K562 (cell line): ENCODE results near the gene RPS19. TPM values are rescaled to one million over a fixed set of nuclear protein-coding genes. Genes with fewer than 3 reads are reported as not detected.

Experiments used
- ATAC-seq: fragments of 200-7000 bp; cut with Tn5 transposase; 3 replicates; pipeline ENCODE4 v1.9.1; 2020; ENCODE audit warnings: moderate library complexity
- BruUV-seq: library from RNA; stranded (reverse); fragments of 400-500 nt; replicated peaks from 2 replicates; lab custom pipeline; 2021; lab: Mats Ljungman, UMichigan
- CTCF ChIA-PET: fragments of 300-600 bp; formaldehyde crosslinking; extraction: SDS; loops from one replicate; lab custom pipeline; 2021; ENCODE audit warnings: low intra/inter-chr PET ratio; lab: Yijun Ruan, JAX
- POLR2A ChIA-PET: fragments of 300-600, 350-650 bp; sonication (Branson Sonifier 250); formaldehyde crosslinking; extraction: SDS; loops from one replicate; lab custom pipeline; 2021; ENCODE audit warnings: antibody characterized with exemption, inconsistent platforms; lab: Yijun Ruan, JAX
- DNase-seq, 4 experiments: peaks; one replicate each; pipeline versions ENCODE4 v3.0.0 to v3.0.0-alpha.2; 2011 to 2018; ENCODE audit warnings: low spot score in 3 of 4, mixed read lengths in 3 of 4; ENCODE audit errors: extremely low read depth in 1 of 4
- FAIRE-seq: peaks from 2 replicates; lab custom pipeline; 2011; peaks lifted over from hg19 to GRCh38; lab: Jason Lieb, UNC
- H2AFZ ChIP-seq: 2 replicates; pipeline ENCODE4 v1.6.0; 2011; ENCODE audit warnings: low read depth, low read length, control low read depth, inconsistent platforms
- H3K27ac ChIP-seq: fragments of 200-600 bp; 3 replicates; pipeline ENCODE4 v1.8.0; 2011; ENCODE audit warnings: low read depth, mild to moderate bottlenecking, control low read depth, inconsistent platforms, low read length, moderate library complexity, mixed read lengths; ENCODE audit errors: extremely low read depth
- H3K27me3 ChIP-seq, 2 experiments: fragments of 300-600 bp in 1 of 2; 2 replicates in 1 of 2; 3 replicates in 1 of 2; pipeline versions ENCODE4 v1.6.0 to v1.8.0; 2011; ENCODE audit warnings: inconsistent platforms in 2 of 2, low read length in 2 of 2, mild to moderate bottlenecking in 1 of 2, mixed read lengths in 1 of 2, moderate library complexity in 1 of 2; ENCODE audit not compliant: control insufficient read depth in 2 of 2, insufficient read depth in 2 of 2
- H3K36me3 ChIP-seq: fragments of 300-600 bp; 3 replicates; pipeline ENCODE4 v1.8.0; 2011; ENCODE audit warnings: mild to moderate bottlenecking, low read length, inconsistent platforms; ENCODE audit not compliant: control insufficient read depth, insufficient read depth
- H3K4me1 ChIP-seq, 2 experiments: fragments of 200-600 bp in 1 of 2; replicated peaks in 1 of 2; 2 replicates in 1 of 2; 3 replicates in 1 of 2; pipeline versions ENCODE4 v1.5.1 to v1.8.0; 2011; ENCODE audit warnings: inconsistent platforms in 2 of 2, low read length in 2 of 2, mild to moderate bottlenecking in 1 of 2, mixed read lengths in 1 of 2, moderate library complexity in 1 of 2; ENCODE audit not compliant: control insufficient read depth in 2 of 2, insufficient read depth in 2 of 2
- H3K4me2 ChIP-seq: 2 replicates; pipeline ENCODE4 v1.6.1; 2011; ENCODE audit warnings: low read length, control low read depth, inconsistent platforms, mixed read lengths; ENCODE audit not compliant: insufficient read depth
- H3K4me3 ChIP-seq: fragments of 200-600 bp; sonication (generic), shearing (Covaris generic); 2 replicates; pipeline ENCODE4 v1.5.1; 2016; ENCODE audit warnings: control low read depth, inconsistent platforms
- H3K79me2 ChIP-seq: fragments of 200-600 bp; 3 replicates; pipeline ENCODE4 v1.8.0; 2011; ENCODE audit warnings: low read length, inconsistent platforms; ENCODE audit not compliant: control insufficient read depth, insufficient read depth
- H3K9ac ChIP-seq, 2 experiments: 2 replicates each; pipeline versions ENCODE4 v1.6.0 to v1.6.1; 2011; ENCODE audit warnings: low read depth in 2 of 2, low read length in 2 of 2, control low read depth in 1 of 2, inconsistent platforms in 1 of 2, mild to moderate bottlenecking in 1 of 2, mixed read lengths in 1 of 2; ENCODE audit not compliant: insufficient read depth in 1 of 2
- H3K9me1 ChIP-seq: one replicate; pipeline ENCODE4 v1.6.0; 2011; ENCODE audit warnings: inconsistent platforms, mild to moderate bottlenecking, low read length, moderate library complexity; ENCODE audit not compliant: control insufficient read depth, insufficient read depth
- H3K9me3 ChIP-seq: replicated peaks from 2 replicates; pipeline ENCODE4 v1.5.1; 2011; ENCODE audit warnings: low read depth, low read length, inconsistent platforms; ENCODE audit not compliant: control insufficient read depth, insufficient read depth
- H4K20me1 ChIP-seq: replicated peaks from 2 replicates; pipeline ENCODE4 v1.6.1; 2011; ENCODE audit warnings: low read length, inconsistent platforms, mixed read lengths; ENCODE audit not compliant: control insufficient read depth, insufficient read depth
- EHMT2 ChIP-seq: fragments of 450-650 bp; IDR thresholded peaks from 2 replicates; pipeline ENCODE4 v1.6.1; 2018; ENCODE audit warnings: antibody characterized with exemption
- PURB ChIP-seq: sonication (generic); formaldehyde crosslinking; IDR thresholded peaks from 2 replicates; pipeline ENCODE4 v1.9.0; 2021; ENCODE audit warnings: low read depth, mild to moderate bottlenecking, missing genetic modification reagents
- SPI1 ChIP-seq: IDR thresholded peaks from 2 replicates; pipeline ENCODE4 v1.6.1; 2011; ENCODE audit warnings: low read depth, low read length, control low read depth, borderline replicate concordance
- ZNF217 ChIP-seq: sonication (generic); formaldehyde crosslinking; IDR thresholded peaks from 2 replicates; pipeline ENCODE4 v1.8.0; 2022; ENCODE audit warnings: mild to moderate bottlenecking, missing genetic modification reagents
- WGBS: fragments of 100-300 bp; shearing (Covaris generic); methylation state at CpG from one replicate; pipeline ENCODE4 v1.1.6; 2016; ENCODE audit warnings: low coverage, mixed read lengths; ENCODE audit not compliant: insufficient coverage; ENCODE audit errors: missing lambda C conversion rate; 5-methylcytosine and 5-hydroxymethylcytosine counted together
- in situ Hi-C: fragments of 300-500 bp; cut with MboI; formaldehyde crosslinking; loops from 4 replicates; pipeline ENCODE4 v1.15.0; 2018; ENCODE audit warnings: inconsistent platforms, mixed read lengths
- intact Hi-C: fragments of 100-400 bp; cut with micrococcal nuclease; formaldehyde crosslinking; loops from 2 replicates; pipeline ENCODE4 v1.14.2; 2022
- polyA plus RNA-seq, 8 experiments: library from polyadenylated mRNA; depleted of rRNA in 4 of 8; stranded (reverse) in 5 of 8; unstranded in 3 of 8; fragments of >200 nt; fragmentation: Nextera tagmentation in 2 of 8; fragmentation: Illumina TruSeq in 1 of 8; extraction: Ambion mirVana in 2 of 8; extraction: Trizol in 1 of 8; gene quantifications; 2 replicates each; pipeline versions ENCODE4 v1.2.1 to v1.2.3, GENCODE V29; 2011 to 2014; ENCODE audit warnings: inconsistent platforms in 1 of 8, missing spikeins in 1 of 8
- total RNA-seq, 7 experiments: library from RNA; depleted of rRNA in 6 of 7; stranded (reverse); fragments of >200 nt in 6 of 7; fragmentation: Illumina TruSeq in 2 of 7; extraction: Trizol in 2 of 7; gene quantifications; 2 replicates each; pipeline versions ENCODE4 v1.2.1 to v1.2.3, GENCODE V29; 2011 to 2021; ENCODE audit warnings: low replicate concordance in 1 of 7
- TF ChIP-seq, protein P1 (sequence below), 3 experiments: IDR thresholded peaks in 2 of 3; conservative IDR thresholded peaks in 1 of 3; 2 replicates each; pipeline ENCODE4 v1.5.1; 2011 to 2012; ENCODE audit warnings: low read length in 3 of 3, mild to moderate bottlenecking in 3 of 3, control low read depth in 2 of 3, improper control_type of control experiment in 1 of 3, inconsistent platforms in 1 of 3, low read depth in 1 of 3, mixed read lengths in 1 of 3, moderate library complexity in 1 of 3; ENCODE audit not compliant: insufficient read depth in 2 of 3
- TF ChIP-seq, protein P2 (sequence below), 2 experiments: fragments of 450-650 bp; IDR thresholded peaks; 2 replicates each; pipeline ENCODE4 v1.6.1; 2016; ENCODE audit warnings: mild to moderate bottlenecking in 2 of 2, borderline replicate concordance in 1 of 2, low read depth in 1 of 2, moderate library complexity in 1 of 2

The RPS19 gene
- total and polyA plus RNA-seq, 9 of the 15 experiments (the other 6 are each of a cell fraction or from before 2014, with no cell fraction given): 1,964 to 3,408 (median 2,747) TPM

DNA sequence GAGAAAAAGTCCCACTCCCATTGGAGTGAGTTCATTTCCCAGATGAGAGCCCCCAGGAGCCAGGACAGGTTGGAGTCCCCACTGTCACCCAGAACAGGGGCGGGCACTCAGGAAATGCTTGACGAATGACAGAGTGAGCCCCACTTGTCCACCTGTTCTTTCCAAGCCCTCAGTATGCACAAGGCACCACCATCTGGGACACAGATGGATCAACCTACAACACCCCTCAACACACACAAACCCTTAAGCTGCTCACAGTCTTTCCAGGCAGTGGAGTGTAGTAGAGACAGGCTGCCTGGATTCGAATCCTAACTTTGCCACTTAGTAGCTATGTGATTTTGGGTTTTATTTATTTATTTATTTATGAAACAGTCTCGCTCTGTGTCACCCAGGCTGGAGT is 30.9 kb downstream of the RPS19 start:
- Histone ChIP-seq H3K4me1 (peaks cover 9 to 30% of the 10 kb centered on the region in 2 experiments; a peak in 4 of 5 replicates), H3K27ac (no peak overlapping the region), H3K9me3 (no peaks in the 10 kb centered on the region), H3K4me2 (no peak overlapping the region), H3K4me3 (no peak overlapping the region), H3K9ac (no peak overlapping the region), H4K20me1 (0 out of 2 replicates have a peak, but pooled peaks cover 7% of the 10 kb centered on the region), H3K36me3 (peaks cover 72% of the 10 kb centered on the region; the same call in 2 of the 3 replicates), H3K9me1 (no peaks in the 10 kb centered on the region), H2AFZ (no peak overlapping the region), H3K79me2 (peaks cover 15% of the 10 kb centered on the region), H3K27me3 (no peaks in the 10 kb centered on the region)
- 98% methylated on average over 4 of the region's 4 CpGs for WGBS
- ChIA-PET CTCF (no interaction called here), POLR2A (interaction anchor here (0.6 to 2.5 kb wide), 3 partner anchors 10 to 23 kb away, joined by 3 to 11 read pairs (median 4); no protein-coding TSS in a partner anchor)
- BruUV-seq: no TSS peak
- in situ Hi-C loops (no loop called here), intact Hi-C loops (no loop called here)
- no peak for ATAC-seq
- no peak for FAIRE-seq
- DNase-seq: no peak
- TF ChIP-seq SPI1 (no peak), ZNF217 (CRISPR knock-in tag) (no peak), EHMT2 (no peak), PURB (no peak)
- TF ChIP-seq, protein P1, sequence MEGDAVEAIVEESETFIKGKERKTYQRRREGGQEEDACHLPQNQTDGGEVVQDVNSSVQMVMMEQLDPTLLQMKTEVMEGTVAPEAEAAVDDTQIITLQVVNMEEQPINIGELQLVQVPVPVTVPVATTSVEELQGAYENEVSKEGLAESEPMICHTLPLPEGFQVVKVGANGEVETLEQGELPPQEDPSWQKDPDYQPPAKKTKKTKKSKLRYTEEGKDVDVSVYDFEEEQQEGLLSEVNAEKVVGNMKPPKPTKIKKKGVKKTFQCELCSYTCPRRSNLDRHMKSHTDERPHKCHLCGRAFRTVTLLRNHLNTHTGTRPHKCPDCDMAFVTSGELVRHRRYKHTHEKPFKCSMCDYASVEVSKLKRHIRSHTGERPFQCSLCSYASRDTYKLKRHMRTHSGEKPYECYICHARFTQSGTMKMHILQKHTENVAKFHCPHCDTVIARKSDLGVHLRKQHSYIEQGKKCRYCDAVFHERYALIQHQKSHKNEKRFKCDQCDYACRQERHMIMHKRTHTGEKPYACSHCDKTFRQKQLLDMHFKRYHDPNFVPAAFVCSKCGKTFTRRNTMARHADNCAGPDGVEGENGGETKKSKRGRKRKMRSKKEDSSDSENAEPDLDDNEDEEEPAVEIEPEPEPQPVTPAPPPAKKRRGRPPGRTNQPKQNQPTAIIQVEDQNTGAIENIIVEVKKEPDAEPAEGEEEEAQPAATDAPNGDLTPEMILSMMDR (IDR thresholded peaks at IDR 0.05 in 2 of 3, conservative IDR thresholded peaks at IDR 0.05 in 1 of 3; ENCODE audit: insufficient read depth in 2 of 3, low read depth in 1 of 3, low read length in 3 of 3): no peak
- TF ChIP-seq, protein P2, sequence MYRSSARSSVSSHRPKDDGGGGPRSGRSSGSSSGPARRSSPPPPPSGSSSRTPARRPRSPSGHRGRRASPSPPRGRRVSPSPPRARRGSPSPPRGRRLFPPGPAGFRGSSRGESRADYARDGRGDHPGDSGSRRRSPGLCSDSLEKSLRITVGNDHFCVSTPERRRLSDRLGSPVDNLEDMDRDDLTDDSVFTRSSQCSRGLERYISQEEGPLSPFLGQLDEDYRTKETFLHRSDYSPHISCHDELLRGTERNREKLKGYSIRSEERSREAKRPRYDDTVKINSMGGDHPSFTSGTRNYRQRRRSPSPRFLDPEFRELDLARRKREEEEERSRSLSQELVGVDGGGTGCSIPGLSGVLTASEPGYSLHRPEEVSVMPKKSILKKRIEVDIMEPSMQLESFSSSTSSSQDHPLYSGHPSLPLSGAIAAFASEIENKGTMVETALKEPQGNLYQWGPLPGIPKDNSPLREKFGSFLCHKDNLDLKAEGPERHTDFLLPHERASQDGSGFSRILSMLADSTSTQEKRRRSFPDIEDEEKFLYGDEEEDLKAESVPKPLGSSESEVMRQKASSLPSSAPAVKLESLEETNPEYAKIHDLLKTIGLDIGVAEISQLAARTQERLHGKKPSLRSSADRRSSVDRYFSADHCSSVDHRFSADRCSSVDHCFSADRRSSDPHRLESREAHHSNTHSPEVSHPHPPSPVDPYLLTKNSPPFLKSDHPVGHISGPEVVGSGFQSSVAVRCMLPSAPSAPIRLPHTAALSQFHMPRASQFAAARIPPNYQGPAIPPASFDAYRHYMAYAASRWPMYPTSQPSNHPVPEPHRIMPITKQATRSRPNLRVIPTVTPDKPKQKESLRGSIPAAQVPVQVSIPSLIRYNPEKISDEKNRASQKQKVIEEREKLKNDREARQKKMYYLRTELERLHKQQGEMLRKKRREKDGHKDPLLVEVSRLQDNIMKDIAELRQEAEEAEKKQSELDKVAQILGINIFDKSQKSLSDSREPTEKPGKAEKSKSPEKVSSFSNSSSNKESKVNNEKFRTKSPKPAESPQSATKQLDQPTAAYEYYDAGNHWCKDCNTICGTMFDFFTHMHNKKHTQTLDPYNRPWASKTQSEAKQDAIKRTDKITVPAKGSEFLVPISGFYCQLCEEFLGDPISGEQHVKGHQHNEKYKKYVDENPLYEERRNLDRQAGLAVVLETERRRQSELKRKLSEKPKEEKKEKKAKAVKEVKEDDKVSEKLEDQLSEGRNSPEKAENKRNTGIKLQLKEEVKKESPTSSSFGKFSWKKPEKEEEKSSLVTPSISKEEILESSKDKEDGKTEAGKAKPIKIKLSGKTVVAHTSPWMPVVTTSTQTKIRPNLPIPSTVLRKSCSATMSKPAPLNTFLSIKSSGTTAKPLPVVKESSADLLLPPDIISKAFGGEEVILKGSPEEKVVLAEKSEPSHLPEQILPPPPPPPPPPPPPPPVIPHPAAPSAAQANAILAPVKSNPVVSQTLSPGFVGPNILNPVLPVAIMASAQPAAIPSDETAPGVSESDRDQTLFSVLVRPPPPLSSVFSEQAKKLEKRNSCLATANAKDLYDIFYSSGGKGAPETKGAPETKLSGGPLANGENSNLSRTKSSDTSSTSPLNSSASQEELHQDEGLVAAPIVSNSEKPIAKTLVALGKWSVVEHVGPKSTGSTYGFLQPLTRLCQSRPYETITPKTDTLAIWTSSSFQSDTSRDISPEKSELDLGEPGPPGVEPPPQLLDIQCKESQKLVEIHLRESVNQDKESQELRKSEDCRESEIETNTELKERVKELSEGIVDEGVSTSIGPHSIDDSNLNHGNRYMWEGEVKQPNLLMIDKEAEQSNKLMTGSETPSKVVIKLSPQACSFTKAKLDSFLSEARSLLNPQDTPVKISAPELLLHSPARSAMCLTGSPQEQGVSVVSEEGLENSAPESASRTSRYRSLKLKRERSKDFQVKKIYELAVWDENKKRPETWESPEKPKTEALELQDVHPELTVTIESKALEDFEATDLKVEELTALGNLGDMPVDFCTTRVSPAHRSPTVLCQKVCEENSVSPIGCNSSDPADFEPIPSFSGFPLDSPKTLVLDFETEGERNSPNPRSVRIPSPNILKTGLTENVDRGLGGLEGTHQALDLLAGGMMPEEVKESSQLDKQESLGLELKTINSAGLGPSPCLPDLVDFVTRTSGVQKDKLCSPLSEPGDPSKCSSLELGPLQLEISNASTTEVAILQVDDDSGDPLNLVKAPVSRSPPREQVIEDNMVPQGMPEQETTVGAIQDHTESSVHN (IDR thresholded peaks at IDR 0.05; ENCODE audit: borderline replicate concordance in 1 of 2, low read depth in 1 of 2): no peak
